ENCODE data around the gene SPACA6. TPM values are rescaled to one million over a fixed set of nuclear protein-coding genes. Genes with fewer than 3 reads are reported as not detected.

Gene SPACA6
- total RNA-seq, 3 donors from 2014 or later = 2.9 to 35.5 (median 4.1) TPM

DNA sequence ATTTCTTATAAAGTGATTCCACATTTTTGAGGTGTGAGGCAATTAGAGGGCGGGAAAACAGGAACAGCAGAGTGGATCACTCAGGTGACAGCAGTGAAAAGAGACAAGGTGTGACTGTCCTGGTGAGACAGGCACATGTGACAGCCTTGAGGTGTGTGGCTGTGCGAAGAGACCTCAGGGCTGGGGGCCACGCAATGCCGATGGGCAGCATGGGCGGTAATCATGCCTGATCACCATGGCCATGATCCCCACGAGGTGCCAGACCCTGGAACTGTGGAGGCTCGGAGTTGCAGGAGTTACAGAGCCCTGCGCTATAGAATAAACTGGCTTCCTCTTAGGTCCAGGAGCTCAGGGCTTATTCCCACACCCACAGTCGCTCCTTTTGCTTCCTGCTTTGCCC is 2.0 kb downstream of the SPACA6 start:
- H3K36me3 ChIP-seq (ENCODE audit: low read depth) = no peaks in the 10 kb centered on the region
- TF ChIP-seq, protein P1, sequence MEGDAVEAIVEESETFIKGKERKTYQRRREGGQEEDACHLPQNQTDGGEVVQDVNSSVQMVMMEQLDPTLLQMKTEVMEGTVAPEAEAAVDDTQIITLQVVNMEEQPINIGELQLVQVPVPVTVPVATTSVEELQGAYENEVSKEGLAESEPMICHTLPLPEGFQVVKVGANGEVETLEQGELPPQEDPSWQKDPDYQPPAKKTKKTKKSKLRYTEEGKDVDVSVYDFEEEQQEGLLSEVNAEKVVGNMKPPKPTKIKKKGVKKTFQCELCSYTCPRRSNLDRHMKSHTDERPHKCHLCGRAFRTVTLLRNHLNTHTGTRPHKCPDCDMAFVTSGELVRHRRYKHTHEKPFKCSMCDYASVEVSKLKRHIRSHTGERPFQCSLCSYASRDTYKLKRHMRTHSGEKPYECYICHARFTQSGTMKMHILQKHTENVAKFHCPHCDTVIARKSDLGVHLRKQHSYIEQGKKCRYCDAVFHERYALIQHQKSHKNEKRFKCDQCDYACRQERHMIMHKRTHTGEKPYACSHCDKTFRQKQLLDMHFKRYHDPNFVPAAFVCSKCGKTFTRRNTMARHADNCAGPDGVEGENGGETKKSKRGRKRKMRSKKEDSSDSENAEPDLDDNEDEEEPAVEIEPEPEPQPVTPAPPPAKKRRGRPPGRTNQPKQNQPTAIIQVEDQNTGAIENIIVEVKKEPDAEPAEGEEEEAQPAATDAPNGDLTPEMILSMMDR (IDR thresholded peaks at IDR 0.05) = no peak
- no peaks in the 10 kb centered on the region for H3K4me1 ChIP-seq (ENCODE audit: low read depth)
- DNase-seq = no peak
- intact Hi-C loops (cut with DNase I, micrococcal nuclease) = no loop called here
- no peak for ATAC-seq
- no peak overlapping the region for H3K4me3 ChIP-seq
- no peaks in the 10 kb centered on the region for H3K9me3 ChIP-seq

DNA sequence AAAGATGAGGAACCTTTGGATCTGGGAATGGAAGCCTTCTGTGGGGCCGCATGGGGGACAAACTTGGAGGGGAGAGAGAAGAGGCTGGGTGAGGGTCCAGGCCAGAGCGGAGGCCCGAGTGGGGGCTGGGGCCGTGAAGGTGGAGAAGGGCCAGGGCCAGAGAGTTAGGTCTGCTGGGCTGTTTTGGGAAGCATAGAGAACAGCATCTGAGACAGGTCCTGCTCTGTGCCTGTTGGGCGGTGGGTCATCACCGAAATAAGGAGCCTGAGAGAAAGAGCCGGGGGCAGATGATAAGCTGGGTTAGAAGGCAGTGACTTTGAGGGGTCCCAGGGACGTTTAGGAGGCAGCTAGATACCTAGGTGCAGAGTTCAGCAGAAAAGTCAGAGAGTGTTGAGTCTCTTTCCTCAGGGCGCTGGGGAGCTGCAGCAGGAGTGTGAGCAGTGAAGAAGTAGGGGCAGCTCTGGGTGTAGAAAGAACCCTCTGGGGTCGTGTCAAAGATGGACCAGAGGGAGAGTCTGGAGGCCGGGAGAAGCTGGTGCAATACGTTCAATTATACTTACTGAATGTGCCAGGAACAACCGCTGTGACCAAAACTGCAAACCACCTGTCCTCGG is 2.7 kb downstream of the SPACA6 start:
- DNase-seq = no peak
- Histone ChIP-seq H3K9me3 (no peaks in the 10 kb centered on the region), H3K4me1 (ENCODE audit: low read depth) (no peaks in the 10 kb centered on the region), H3K36me3 (ENCODE audit: low read depth) (no peaks in the 10 kb centered on the region), H3K4me3 (no peak overlapping the region)
- TF ChIP-seq, protein P1 (IDR thresholded peaks at IDR 0.05) = no peak
- intact Hi-C loops (cut with DNase I, micrococcal nuclease) = no loop called here
- no peak for ATAC-seq

DNA sequence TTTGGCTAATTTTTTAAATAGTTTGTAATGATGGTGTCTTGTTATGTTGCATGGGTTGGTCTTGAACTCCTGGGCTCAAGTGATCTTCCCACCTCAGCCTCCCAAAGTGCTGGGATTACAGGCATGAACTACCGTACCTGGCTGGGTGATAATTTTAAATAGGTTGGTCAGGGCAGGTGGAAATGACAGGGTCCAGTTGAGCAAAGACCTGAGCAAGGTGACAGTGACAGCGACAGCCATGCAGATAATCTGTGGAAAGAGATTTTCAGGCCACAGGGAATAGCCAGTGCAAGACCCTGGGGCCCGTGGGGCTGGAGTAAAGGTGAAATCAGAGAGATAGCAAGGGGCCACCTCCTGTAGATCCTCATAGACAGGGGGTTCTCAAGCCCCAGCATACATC is 3.5 kb downstream of the SPACA6 start:
- DNase-seq = no peak
- no peak for ATAC-seq
- Histone ChIP-seq H3K9me3 (no peaks in the 10 kb centered on the region), H3K4me3 (no peak overlapping the region), H3K36me3 (ENCODE audit: low read depth) (no peaks in the 10 kb centered on the region), H3K4me1 (ENCODE audit: low read depth) (no peaks in the 10 kb centered on the region)
- intact Hi-C loops (cut with DNase I, micrococcal nuclease) = no loop called here
- TF ChIP-seq, protein P1 (IDR thresholded peaks at IDR 0.05) = no peak

DNA sequence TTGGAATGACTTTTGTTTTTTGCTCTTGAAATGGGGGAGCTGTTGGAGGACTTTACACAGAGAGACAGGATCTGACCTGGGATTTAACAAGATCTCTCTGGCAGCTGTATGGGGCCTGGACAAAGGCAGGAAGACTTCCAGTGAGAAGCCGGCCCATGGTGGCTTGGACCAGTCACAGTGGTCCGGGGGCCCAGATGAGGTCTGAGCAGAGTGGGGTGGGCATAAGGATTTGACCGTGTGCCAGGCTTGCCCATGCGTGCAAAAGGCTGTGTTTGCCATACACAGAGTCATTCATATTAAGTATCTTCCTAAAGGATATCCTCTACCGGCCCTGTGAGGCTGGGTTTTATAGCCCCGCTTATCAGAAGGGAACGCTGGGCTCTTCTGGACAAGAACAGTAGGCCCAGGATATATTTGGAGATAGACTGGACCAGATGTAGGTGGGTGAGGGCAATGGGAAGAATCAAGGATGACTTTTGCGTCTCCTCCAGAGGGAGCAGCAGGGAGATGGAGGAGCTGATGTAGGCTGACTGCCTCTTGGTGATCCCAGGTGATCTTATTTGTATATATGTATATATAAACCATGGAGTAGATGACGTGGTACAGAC is 4.1 kb downstream of the SPACA6 start:
- Histone ChIP-seq H3K9me3 (no peaks in the 10 kb centered on the region), H3K4me3 (no peak overlapping the region), H3K4me1 (ENCODE audit: low read depth) (no peaks in the 10 kb centered on the region), H3K36me3 (ENCODE audit: low read depth) (no peaks in the 10 kb centered on the region)
- no peak for DNase-seq
- TF ChIP-seq, protein P1 (IDR thresholded peaks at IDR 0.05) = no peak
- no peak for ATAC-seq
- intact Hi-C loops (cut with DNase I, micrococcal nuclease) = no loop called here

DNA sequence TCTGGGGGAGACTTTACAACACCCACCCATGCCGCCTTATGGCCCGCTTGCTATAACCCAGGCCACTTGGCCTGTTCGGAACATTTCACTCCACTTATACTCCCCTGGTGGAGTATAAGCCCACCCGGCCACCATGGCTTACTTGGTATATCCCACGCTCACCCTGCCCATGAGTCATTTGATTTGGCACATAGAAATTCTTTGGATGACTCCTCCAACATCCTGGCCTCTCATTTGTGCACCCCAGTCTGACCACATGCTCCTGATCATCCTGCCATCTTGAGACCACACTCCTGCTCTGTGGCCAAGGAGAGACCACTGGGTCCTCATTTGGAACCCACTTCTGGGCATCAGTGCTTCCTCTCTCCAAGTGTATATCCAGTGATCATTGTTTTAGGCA is 5.2 kb downstream of the SPACA6 start:
- ATAC-seq (no peak), DNase-seq (no peak)
- Histone ChIP-seq H3K9me3 (no peaks in the 10 kb centered on the region), H3K4me3 (no peak overlapping the region), H3K4me1 (ENCODE audit: low read depth) (peaks cover 10% of the 10 kb centered on the region), H3K36me3 (ENCODE audit: low read depth) (no peaks in the 10 kb centered on the region)
- intact Hi-C loops (cut with DNase I, micrococcal nuclease) = no loop called here
- TF ChIP-seq, protein P1 (IDR thresholded peaks at IDR 0.05) = no peak

All from mucosa of descending colon (tissue), 3 donors.